Measurements from ENCODE around the gene MADD. TPM values are rescaled to one million over a fixed set of nuclear protein-coding genes. Genes with fewer than 3 reads are reported as not detected.

Gene MADD
- polyA plus RNA-seq, 1 donor from 2014 or later, result 66.9 TPM

GRCh38 chr11:47332303-47332711 is 62.4 kb downstream of the MADD start:
- no peaks in the 10 kb centered on the region for H4K20me1 ChIP-seq (ENCODE audit: insufficient read depth)
- no peaks in the 10 kb centered on the region for H3K9me2 ChIP-seq (ENCODE audit: insufficient read depth, low read length)
- no peak overlapping the region for H3K4me2 ChIP-seq (ENCODE audit: low read length)
- no peak overlapping the region for H3K27ac ChIP-seq (ENCODE audit: low read length)
- H3K9ac ChIP-seq (ENCODE audit: low read length), result no peak overlapping the region
- H3F3A ChIP-seq (ENCODE audit: insufficient read depth, low read length, poor library complexity, severe bottlenecking), result no peaks in the 10 kb centered on the region
- no peaks in the 10 kb centered on the region for H3K36me3 ChIP-seq (ENCODE audit: insufficient read depth, low read length)
- TF ChIP-seq EZH2 (IDR thresholded peaks at IDR 0.05; ENCODE audit: borderline replicate concordance, insufficient read depth, low read length, poor library complexity, severe bottlenecking) (no peak), MXI1 (conservative IDR thresholded peaks at IDR 0.05; ENCODE audit: poor library complexity, severe bottlenecking) (no peak), SMC3 (conservative IDR thresholded peaks at IDR 0.05; ENCODE audit: poor library complexity) (no peak), RAD21 (conservative IDR thresholded peaks at IDR 0.05) (no peak), EP300 (conservative IDR thresholded peaks at IDR 0.05; ENCODE audit: poor library complexity, severe bottlenecking) (no peak), REST (IDR thresholded peaks at IDR 0.05; ENCODE audit: borderline replicate concordance) (no peak), POLR2AphosphoS5 (IDR thresholded peaks at IDR 0.05) (no peak), TAF1 (IDR thresholded peaks at IDR 0.05; ENCODE audit: low read depth) (no peak), CTCF (IDR thresholded peaks at IDR 0.05; ENCODE audit: poor library complexity, severe bottlenecking) (no peak)
- no peaks in the 10 kb centered on the region for H3K27me3 ChIP-seq (ENCODE audit: insufficient read depth, low read depth, low read length)
- no peak overlapping the region for H2AFZ ChIP-seq (ENCODE audit: low read depth, low read length)
- no peaks in the 10 kb centered on the region for H3K79me2 ChIP-seq (replicated peaks; ENCODE audit: insufficient read depth, low read length)
- no peak overlapping the region for H3K4me3 ChIP-seq (ENCODE audit: low read length)
- no peaks in the 10 kb centered on the region for H3K9me3 ChIP-seq (ENCODE audit: low read length)

GRCh38 chr11:47332791-47333525 is 63.0 kb downstream of the MADD start:
- Histone ChIP-seq H3F3A (ENCODE audit: insufficient read depth, low read length, poor library complexity, severe bottlenecking) (no peaks in the 10 kb centered on the region), H3K9ac (ENCODE audit: low read length) (no peak overlapping the region), H3K79me2 (replicated peaks; ENCODE audit: insufficient read depth, low read length) (no peaks in the 10 kb centered on the region), H3K9me3 (ENCODE audit: low read length) (no peaks in the 10 kb centered on the region), H2AFZ (ENCODE audit: low read depth, low read length) (no peak overlapping the region), H3K9me2 (ENCODE audit: insufficient read depth, low read length) (no peaks in the 10 kb centered on the region), H3K4me2 (ENCODE audit: low read length) (no peak overlapping the region), H3K27me3 (ENCODE audit: insufficient read depth, low read depth, low read length) (no peaks in the 10 kb centered on the region), H3K27ac (ENCODE audit: low read length) (no peak overlapping the region), H4K20me1 (ENCODE audit: insufficient read depth) (no peaks in the 10 kb centered on the region), H3K36me3 (ENCODE audit: insufficient read depth, low read length) (no peaks in the 10 kb centered on the region), H3K4me3 (ENCODE audit: low read length) (no peak overlapping the region)
- TF ChIP-seq POLR2AphosphoS5 (IDR thresholded peaks at IDR 0.05) (no peak), MXI1 (conservative IDR thresholded peaks at IDR 0.05; ENCODE audit: poor library complexity, severe bottlenecking) (no peak), EZH2 (IDR thresholded peaks at IDR 0.05; ENCODE audit: borderline replicate concordance, insufficient read depth, low read length, poor library complexity, severe bottlenecking) (no peak), TAF1 (IDR thresholded peaks at IDR 0.05; ENCODE audit: low read depth) (no peak), CTCF (IDR thresholded peaks at IDR 0.05; ENCODE audit: poor library complexity, severe bottlenecking) (no peak), RAD21 (conservative IDR thresholded peaks at IDR 0.05) (no peak), SMC3 (conservative IDR thresholded peaks at IDR 0.05; ENCODE audit: poor library complexity) (no peak), EP300 (conservative IDR thresholded peaks at IDR 0.05; ENCODE audit: poor library complexity, severe bottlenecking) (no peak), REST (IDR thresholded peaks at IDR 0.05; ENCODE audit: borderline replicate concordance) (no peak)
